K562 (cell line): ENCODE data around the gene KIF24.

Experiments
- EP300 ChIP-seq: IDR thresholded peaks from 2 replicates; pipeline ENCODE4 v1.6.1; 2012; ENCODE audit warnings: low read length, improper control_type of control experiment
- MEF2A ChIP-seq: IDR thresholded peaks from 2 replicates; pipeline ENCODE4 v1.6.1; 2011; ENCODE audit warnings: low read depth, mild to moderate bottlenecking, low read length, moderate library complexity; ENCODE audit not compliant: control insufficient read depth
- NONO ChIP-seq, 2 experiments: fragments of 200-400 bp in 1 of 2; fragments of 450-650 bp in 1 of 2; formaldehyde crosslinking in 1 of 2; IDR thresholded peaks; 2 replicates each; pipeline ENCODE4 v1.6.1; 2017; ENCODE audit warnings: low read depth in 2 of 2, mild to moderate bottlenecking in 2 of 2, moderate library complexity in 2 of 2, low read length in 1 of 2
- NR2C2 ChIP-seq, 2 experiments: fragments of 200-800 bp in 1 of 2; sonication (Bioruptor generic) in 1 of 2; sonication (generic) in 1 of 2; formaldehyde crosslinking in 1 of 2; IDR thresholded peaks; 2 replicates each; pipeline versions ENCODE4 v1.6.1 to v1.8.0; 2016 to 2022; ENCODE audit warnings: mild to moderate bottlenecking in 1 of 2, missing compliant biosample characterization in 1 of 2, missing genetic modification characterization in 1 of 2, missing genetic modification reagents in 1 of 2
- POLR2A ChIP-seq: fragments of 450-650 bp; conservative IDR thresholded peaks from 2 replicates; pipeline ENCODE4 v1.6.1; 2016
- SPI1 ChIP-seq: IDR thresholded peaks from 2 replicates; pipeline ENCODE4 v1.6.1; 2011; ENCODE audit warnings: low read depth, low read length, control low read depth, borderline replicate concordance
- ZKSCAN3 ChIP-seq: fragments of 250-450 bp; sonication (Bioruptor Pico); IDR thresholded peaks from 2 replicates; pipeline ENCODE4 v1.4.0; 2020
- ZNF668 ChIP-seq: fragments of 250-450 bp; sonication (Bioruptor Pico); IDR thresholded peaks from 2 replicates; pipeline ENCODE4 v1.8.0; 2022; ENCODE audit warnings: mild to moderate bottlenecking, inconsistent platforms
- TF ChIP-seq, protein P1 (sequence below): sonication (generic); formaldehyde crosslinking; IDR thresholded peaks from 2 replicates; pipeline ENCODE4 v1.9.0; 2022; ENCODE audit warnings: mild to moderate bottlenecking, missing genetic modification reagents
- TF ChIP-seq, protein P2 (sequence below), 3 experiments: IDR thresholded peaks in 2 of 3; conservative IDR thresholded peaks in 1 of 3; 2 replicates each; pipeline ENCODE4 v1.5.1; 2011 to 2012; ENCODE audit warnings: low read length in 3 of 3, mild to moderate bottlenecking in 3 of 3, control low read depth in 2 of 3, improper control_type of control experiment in 1 of 3, inconsistent platforms in 1 of 3, low read depth in 1 of 3, mixed read lengths in 1 of 3, moderate library complexity in 1 of 3; ENCODE audit not compliant: insufficient read depth in 2 of 3
- TF ChIP-seq, protein P3 (sequence below): fragments of 250-450 bp; sonication (Bioruptor Pico); IDR thresholded peaks from 2 replicates; pipeline ENCODE4 v1.5.0; 2020; ENCODE audit warnings: mild to moderate bottlenecking, borderline replicate concordance
- TF ChIP-seq, protein P4 (sequence below): fragments of 450-650 bp; IDR thresholded peaks from 2 replicates; pipeline ENCODE4 v1.6.1; 2016; ENCODE audit warnings: missing biosample characterization, missing genetic modification characterization
- TF ChIP-seq, protein P5 (sequence below): sonication (generic); formaldehyde crosslinking; IDR thresholded peaks from 2 replicates; pipeline ENCODE4 v1.8.1; 2023; ENCODE audit warnings: mild to moderate bottlenecking, missing genetic modification reagents
- TF ChIP-seq, protein P6 (sequence below): fragments of 250-450 bp; sonication (Bioruptor Pico); IDR thresholded peaks from 2 replicates; pipeline ENCODE4 v1.4.0; 2020; ENCODE audit warnings: mild to moderate bottlenecking, moderate library complexity

DNA sequence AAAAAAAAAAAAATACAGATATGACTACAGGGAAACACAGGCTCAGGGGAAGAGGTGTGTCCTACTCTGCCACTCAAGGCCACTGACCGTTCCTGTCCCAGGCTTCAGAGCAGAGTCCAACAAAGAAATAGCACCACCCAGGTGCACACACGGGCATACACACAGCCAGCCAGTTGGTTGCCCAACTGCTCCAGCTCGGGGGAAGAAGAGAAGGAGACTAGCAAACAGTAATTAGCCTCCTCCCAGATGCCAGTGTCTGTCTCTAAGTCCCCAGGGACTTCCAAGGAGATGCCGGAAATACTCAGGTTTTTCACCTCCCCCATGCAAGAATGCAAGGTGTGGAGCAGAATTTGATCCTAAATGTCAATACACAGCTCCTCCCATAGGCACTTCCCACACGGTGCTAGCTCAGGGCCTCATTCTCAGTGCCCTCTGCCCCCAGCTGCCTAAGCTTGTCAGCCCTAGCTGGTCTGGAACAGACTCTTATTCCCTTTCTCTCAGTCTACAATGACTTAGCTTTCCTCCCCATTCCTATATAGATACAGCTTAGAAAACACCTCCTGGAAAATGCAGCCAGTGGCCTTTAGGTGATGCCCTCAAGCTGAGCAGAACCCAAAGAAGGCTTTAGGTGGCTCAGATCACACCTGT, 46.0 kb upstream of the KIF24 start:
- TF ChIP-seq, protein P1, sequence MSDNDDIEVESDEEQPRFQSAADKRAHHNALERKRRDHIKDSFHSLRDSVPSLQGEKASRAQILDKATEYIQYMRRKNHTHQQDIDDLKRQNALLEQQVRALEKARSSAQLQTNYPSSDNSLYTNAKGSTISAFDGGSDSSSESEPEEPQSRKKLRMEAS (CRISPR knock-in tag): no peak
- TF ChIP-seq, protein P2, sequence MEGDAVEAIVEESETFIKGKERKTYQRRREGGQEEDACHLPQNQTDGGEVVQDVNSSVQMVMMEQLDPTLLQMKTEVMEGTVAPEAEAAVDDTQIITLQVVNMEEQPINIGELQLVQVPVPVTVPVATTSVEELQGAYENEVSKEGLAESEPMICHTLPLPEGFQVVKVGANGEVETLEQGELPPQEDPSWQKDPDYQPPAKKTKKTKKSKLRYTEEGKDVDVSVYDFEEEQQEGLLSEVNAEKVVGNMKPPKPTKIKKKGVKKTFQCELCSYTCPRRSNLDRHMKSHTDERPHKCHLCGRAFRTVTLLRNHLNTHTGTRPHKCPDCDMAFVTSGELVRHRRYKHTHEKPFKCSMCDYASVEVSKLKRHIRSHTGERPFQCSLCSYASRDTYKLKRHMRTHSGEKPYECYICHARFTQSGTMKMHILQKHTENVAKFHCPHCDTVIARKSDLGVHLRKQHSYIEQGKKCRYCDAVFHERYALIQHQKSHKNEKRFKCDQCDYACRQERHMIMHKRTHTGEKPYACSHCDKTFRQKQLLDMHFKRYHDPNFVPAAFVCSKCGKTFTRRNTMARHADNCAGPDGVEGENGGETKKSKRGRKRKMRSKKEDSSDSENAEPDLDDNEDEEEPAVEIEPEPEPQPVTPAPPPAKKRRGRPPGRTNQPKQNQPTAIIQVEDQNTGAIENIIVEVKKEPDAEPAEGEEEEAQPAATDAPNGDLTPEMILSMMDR (IDR thresholded peaks at IDR 0.05 in 2 of 3, conservative IDR thresholded peaks at IDR 0.05 in 1 of 3; ENCODE audit: insufficient read depth in 2 of 3, low read depth in 1 of 3, low read length in 3 of 3): no peak
- TF ChIP-seq ZKSCAN3: no peak
- no peak for TF ChIP-seq POLR2A
- TF ChIP-seq NONO (IDR thresholded peaks at IDR 0.05; ENCODE audit: low read depth in 2 of 2, low read length in 1 of 2): no peak
- TF ChIP-seq NR2C2 (CRISPR knock-in tag; IDR thresholded peaks at IDR 0.05): no peak
- TF ChIP-seq NR2C2 (tag; IDR thresholded peaks at IDR 0.05): no peak
- TF ChIP-seq, protein P3, sequence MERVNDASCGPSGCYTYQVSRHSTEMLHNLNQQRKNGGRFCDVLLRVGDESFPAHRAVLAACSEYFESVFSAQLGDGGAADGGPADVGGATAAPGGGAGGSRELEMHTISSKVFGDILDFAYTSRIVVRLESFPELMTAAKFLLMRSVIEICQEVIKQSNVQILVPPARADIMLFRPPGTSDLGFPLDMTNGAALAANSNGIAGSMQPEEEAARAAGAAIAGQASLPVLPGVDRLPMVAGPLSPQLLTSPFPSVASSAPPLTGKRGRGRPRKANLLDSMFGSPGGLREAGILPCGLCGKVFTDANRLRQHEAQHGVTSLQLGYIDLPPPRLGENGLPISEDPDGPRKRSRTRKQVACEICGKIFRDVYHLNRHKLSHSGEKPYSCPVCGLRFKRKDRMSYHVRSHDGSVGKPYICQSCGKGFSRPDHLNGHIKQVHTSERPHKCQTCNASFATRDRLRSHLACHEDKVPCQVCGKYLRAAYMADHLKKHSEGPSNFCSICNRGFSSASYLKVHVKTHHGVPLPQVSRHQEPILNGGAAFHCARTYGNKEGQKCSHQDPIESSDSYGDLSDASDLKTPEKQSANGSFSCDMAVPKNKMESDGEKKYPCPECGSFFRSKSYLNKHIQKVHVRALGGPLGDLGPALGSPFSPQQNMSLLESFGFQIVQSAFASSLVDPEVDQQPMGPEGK (CRISPR knock-in tag): no peak
- TF ChIP-seq, protein P4, sequence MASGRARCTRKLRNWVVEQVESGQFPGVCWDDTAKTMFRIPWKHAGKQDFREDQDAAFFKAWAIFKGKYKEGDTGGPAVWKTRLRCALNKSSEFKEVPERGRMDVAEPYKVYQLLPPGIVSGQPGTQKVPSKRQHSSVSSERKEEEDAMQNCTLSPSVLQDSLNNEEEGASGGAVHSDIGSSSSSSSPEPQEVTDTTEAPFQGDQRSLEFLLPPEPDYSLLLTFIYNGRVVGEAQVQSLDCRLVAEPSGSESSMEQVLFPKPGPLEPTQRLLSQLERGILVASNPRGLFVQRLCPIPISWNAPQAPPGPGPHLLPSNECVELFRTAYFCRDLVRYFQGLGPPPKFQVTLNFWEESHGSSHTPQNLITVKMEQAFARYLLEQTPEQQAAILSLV (tag): no peak
- no peak for TF ChIP-seq EP300
- no peak for TF ChIP-seq ZNF668 (CRISPR knock-in tag)
- TF ChIP-seq, protein P5, sequence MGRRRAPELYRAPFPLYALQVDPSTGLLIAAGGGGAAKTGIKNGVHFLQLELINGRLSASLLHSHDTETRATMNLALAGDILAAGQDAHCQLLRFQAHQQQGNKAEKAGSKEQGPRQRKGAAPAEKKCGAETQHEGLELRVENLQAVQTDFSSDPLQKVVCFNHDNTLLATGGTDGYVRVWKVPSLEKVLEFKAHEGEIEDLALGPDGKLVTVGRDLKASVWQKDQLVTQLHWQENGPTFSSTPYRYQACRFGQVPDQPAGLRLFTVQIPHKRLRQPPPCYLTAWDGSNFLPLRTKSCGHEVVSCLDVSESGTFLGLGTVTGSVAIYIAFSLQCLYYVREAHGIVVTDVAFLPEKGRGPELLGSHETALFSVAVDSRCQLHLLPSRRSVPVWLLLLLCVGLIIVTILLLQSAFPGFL (CRISPR knock-in tag): no peak
- TF ChIP-seq, protein P6, sequence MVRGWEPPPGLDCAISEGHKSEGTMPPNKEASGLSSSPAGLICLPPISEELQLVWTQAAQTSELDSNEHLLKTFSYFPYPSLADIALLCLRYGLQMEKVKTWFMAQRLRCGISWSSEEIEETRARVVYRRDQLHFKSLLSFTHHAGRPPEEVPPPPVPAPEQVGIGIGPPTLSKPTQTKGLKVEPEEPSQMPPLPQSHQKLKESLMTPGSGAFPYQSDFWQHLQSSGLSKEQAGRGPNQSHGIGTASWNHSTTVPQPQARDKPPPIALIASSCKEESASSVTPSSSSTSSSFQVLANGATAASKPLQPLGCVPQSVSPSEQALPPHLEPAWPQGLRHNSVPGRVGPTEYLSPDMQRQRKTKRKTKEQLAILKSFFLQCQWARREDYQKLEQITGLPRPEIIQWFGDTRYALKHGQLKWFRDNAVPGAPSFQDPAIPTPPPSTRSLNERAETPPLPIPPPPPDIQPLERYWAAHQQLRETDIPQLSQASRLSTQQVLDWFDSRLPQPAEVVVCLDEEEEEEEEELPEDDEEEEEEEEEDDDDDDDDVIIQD (CRISPR knock-in tag): no peak
- no peak for TF ChIP-seq MEF2A
- no peak for TF ChIP-seq SPI1
